8988T (cell line): ENCODE measurements around the gene YPEL4.
"Not testable (repeated sequence)": the region's sequence is repeated elsewhere in the genome, so short reads cannot be mapped to it uniquely, and the experiment has no call there.

Source experiments
- DNase-seq: peaks from one replicate; pipeline ENCODE4 v3.0.0; 2011

YPEL4 gene

GRCh38 chr11:57649826-57650738, at the start of gene YPEL4:
TSS of gene YPEL4 (minus strand) at chr11:57649912. CDS start at chr11:57647107, 2,805 bp downstream.
- DNase-seq = no peak

- DNase-seq = no peak
Measured at GRCh38 chr11:57698843-57699365, 49.2 kb upstream of the YPEL4 start.

GRCh38 chr11:57690474-57690873, 40.8 kb upstream of the YPEL4 start:
- DNase-seq = not testable (repeated sequence)

GRCh38 chr11:57681168-57681567, 31.5 kb upstream of the YPEL4 start:
- DNase-seq = no peak

- no peak for DNase-seq
Measured at GRCh38 chr11:57680552-57680874, 30.8 kb upstream of the YPEL4 start.

- no peak for DNase-seq
Measured at GRCh38 chr11:57679396-57679795, 29.7 kb upstream of the YPEL4 start.

GRCh38 chr11:57675176-57675941, 25.6 kb upstream of the YPEL4 start:
- no peak for DNase-seq

- no peak for DNase-seq
Measured at GRCh38 chr11:57674251-57674650, 24.5 kb upstream of the YPEL4 start.

GRCh38 chr11:57668434-57668782, 18.7 kb upstream of the YPEL4 start:
- peak; percentile 36 for DNase-seq

- peak; percentile 98 for DNase-seq
Measured at GRCh38 chr11:57667736-57668433, 18.2 kb upstream of the YPEL4 start, which contains the start of gene ZDHHC5. TSS of gene ZDHHC5 (plus strand) at chr11:57668114. CDS start at chr11:57673091, 4,977 bp downstream.

GRCh38 chr11:57667117-57667735, 17.5 kb upstream of the YPEL4 start:
- DNase-seq = peak; percentile 89

- DNase-seq = no peak
Measured at GRCh38 chr11:57663975-57664374, 14.3 kb upstream of the YPEL4 start.

GRCh38 chr11:57662893-57663292, 13.2 kb upstream of the YPEL4 start:
- DNase-seq = no peak

- no peak for DNase-seq
Measured at GRCh38 chr11:57659669-57660068, 10.0 kb upstream of the YPEL4 start.

- no peak for DNase-seq
Measured at GRCh38 chr11:57658023-57658361, 8.3 kb upstream of the YPEL4 start.

GRCh38 chr11:57657194-57658022, 7.7 kb upstream of the YPEL4 start, which contains the start of gene CLP1:
TSS of gene CLP1 (plus strand) at chr11:57657762. CDS start at chr11:57659477, 1,715 bp downstream.
- DNase-seq = peak; percentile 90

GRCh38 chr11:57656885-57657193, 7.1 kb upstream of the YPEL4 start:
- no peak for DNase-seq

- DNase-seq = no peak
Measured at GRCh38 chr11:57653163-57653562, 3.5 kb upstream of the YPEL4 start.

- no peak for DNase-seq
Measured at GRCh38 chr11:57652662-57653061, 3.0 kb upstream of the YPEL4 start.

- DNase-seq = not testable (repeated sequence)
Measured at GRCh38 chr11:57652230-57652629, 2.5 kb upstream of the YPEL4 start.

- no peak for DNase-seq
Measured at GRCh38 chr11:57651408-57651807, 1.7 kb upstream of the YPEL4 start.

GRCh38 chr11:57650739-57651090, 1.0 kb upstream of the YPEL4 start:
- no peak for DNase-seq
